ENCODE results near the gene RAPGEF2.

Gene RAPGEF2

GRCh38 chr4:159117968-159118367 is 15.1 kb downstream of the RAPGEF2 start:
- no peak for TF ChIP-seq TSHZ2 (CRISPR knock-in tag; IDR thresholded peaks at IDR 0.05)
- no peak for TF ChIP-seq ISL1 (CRISPR knock-in tag; IDR thresholded peaks at IDR 0.05)
- no peak for TF ChIP-seq POU6F1 (CRISPR knock-in tag; IDR thresholded peaks at IDR 0.05; ENCODE audit: borderline replicate concordance, low read depth)
- no peak for TF ChIP-seq ZFP3 (CRISPR knock-in tag; IDR thresholded peaks at IDR 0.05)
- no peak for TF ChIP-seq ZC3H10 (CRISPR knock-in tag; IDR thresholded peaks at IDR 0.05)
- no peak for TF ChIP-seq OSR1 (CRISPR knock-in tag; IDR thresholded peaks at IDR 0.05)
- TF ChIP-seq CREB5 (CRISPR knock-in tag; IDR thresholded peaks at IDR 0.05; ENCODE audit: low read depth), result no peak
- ATAC-seq, result no peak

- TF ChIP-seq ARNTL (CRISPR knock-in tag; IDR thresholded peaks at IDR 0.05; ENCODE audit: borderline replicate concordance, low read depth), result no peak
- TF ChIP-seq BACH2 (CRISPR knock-in tag; IDR thresholded peaks at IDR 0.05; ENCODE audit: borderline replicate concordance), result no peak
- no peak for TF ChIP-seq ZFP30 (CRISPR knock-in tag; IDR thresholded peaks at IDR 0.05)
- no peak for TF ChIP-seq CSRNP3 (CRISPR knock-in tag; IDR thresholded peaks at IDR 0.05)
- TF ChIP-seq PATZ1 (CRISPR knock-in tag; IDR thresholded peaks at IDR 0.05; ENCODE audit: borderline replicate concordance), result no peak
- TF ChIP-seq TCF4 (CRISPR knock-in tag; IDR thresholded peaks at IDR 0.05; ENCODE audit: borderline replicate concordance), result no peak
- ATAC-seq, result no peak
Observed at GRCh38 chr4:159121371-159121770, 18.5 kb downstream of the RAPGEF2 start.

GRCh38 chr4:159126716-159127115 is 23.8 kb downstream of the RAPGEF2 start:
- TF ChIP-seq ZNF8 (CRISPR knock-in tag; IDR thresholded peaks at IDR 0.05) (no peak), TSHZ2 (CRISPR knock-in tag; IDR thresholded peaks at IDR 0.05) (no peak), CREB5 (CRISPR knock-in tag; IDR thresholded peaks at IDR 0.05; ENCODE audit: low read depth) (no peak), GLIS3 (CRISPR knock-in tag; IDR thresholded peaks at IDR 0.05) (no peak), ZNF70 (CRISPR knock-in tag; IDR thresholded peaks at IDR 0.05) (no peak), ISL1 (CRISPR knock-in tag; IDR thresholded peaks at IDR 0.05) (no peak), ZFP3 (CRISPR knock-in tag; IDR thresholded peaks at IDR 0.05) (no peak), ZC3H10 (CRISPR knock-in tag; IDR thresholded peaks at IDR 0.05) (no peak), SNAI2 (CRISPR knock-in tag; IDR thresholded peaks at IDR 0.05) (no peak), ARNTL (CRISPR knock-in tag; IDR thresholded peaks at IDR 0.05; ENCODE audit: borderline replicate concordance, low read depth) (no peak)
- no peak for ATAC-seq
